ENCODE measurements around the gene TRIB2.

TRIB2 gene

GRCh38 chr2:12773586-12774394 lies 57.1 kb downstream of the TRIB2 start:
- DNase-seq (ENCODE audit: low read depth in 1 of 2, low spot score in 1 of 2), result no peak

DNA sequence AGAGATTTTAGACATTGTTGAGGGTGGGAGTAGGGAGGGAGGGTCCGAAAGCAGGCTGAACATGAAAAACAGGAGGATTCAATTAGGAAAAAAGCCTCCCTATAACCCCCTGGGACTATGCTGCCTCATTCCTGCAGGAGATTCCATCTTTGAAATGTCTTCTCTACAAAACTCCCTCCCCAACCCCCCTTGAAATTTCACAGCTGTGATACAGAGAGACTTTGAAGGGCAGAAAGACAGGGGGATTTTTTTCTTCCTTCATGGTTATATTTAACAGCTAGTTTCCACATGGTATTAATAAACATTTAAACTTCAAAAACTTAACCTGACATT lies 57.6 kb downstream of the TRIB2 start:
- DNase-seq (ENCODE audit: low read depth in 1 of 2, low spot score in 1 of 2), result no peak

- DNase-seq (ENCODE audit: low read depth in 1 of 2, low spot score in 1 of 2), result no peak
Observed at GRCh38 chr2:12776521-12776961, 59.8 kb downstream of the TRIB2 start.

DNA sequence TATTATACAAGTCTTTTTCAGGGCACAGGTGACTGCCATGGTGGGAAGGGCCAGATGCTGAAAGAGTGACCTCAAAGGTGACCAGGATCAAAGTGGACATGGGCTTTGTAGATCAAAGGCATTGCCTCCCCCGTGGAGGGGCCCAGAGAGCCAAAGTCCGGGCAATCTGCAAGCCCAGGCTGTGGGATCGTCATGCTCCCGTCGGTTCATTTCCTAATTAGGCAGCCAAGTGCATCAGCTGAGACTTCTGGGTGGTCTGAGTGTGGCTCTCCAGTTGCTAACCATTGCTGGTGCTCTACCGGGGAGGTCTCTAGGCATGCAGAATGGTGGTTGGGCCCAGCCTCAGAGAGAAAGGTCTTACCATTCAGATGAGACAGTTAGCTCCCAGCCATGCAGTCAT lies 61.6 kb downstream of the TRIB2 start:
- DNase-seq (ENCODE audit: low read depth in 1 of 2, low spot score in 1 of 2), result no peak

DNA sequence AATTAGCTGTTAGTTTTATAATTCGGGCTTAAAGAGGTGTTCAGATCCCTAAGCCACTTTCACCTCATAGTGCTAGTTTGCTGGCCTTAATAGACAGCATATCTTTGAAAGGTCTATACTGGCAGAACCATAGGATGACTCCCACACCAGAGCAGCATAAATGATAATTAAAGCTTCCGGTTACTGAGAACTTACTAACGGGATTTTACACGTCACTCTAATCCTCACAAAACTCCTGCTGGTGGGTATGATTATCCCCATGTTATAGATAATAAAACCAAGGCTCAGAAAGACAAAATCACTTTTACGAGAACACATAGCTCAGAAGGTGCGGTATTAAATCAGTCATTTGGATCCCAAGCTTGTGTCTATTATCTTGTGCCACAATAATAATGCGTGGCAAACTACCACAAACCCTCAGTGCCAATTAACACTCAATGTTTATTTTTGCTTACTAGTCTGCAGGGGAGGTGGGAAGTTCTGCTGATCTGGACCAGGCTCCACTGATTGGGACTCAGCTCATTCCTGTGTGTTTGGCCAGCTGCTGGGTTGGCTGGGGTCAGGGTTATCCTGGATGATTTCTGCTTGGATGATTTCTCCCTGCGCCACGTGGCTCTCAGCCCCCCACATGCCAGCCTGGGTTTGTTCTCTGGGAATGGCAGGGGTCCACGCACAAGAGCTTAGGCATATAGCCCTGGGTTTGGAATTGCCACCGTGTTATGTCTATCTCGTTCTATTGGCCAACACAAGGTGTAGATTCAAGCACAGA lies 62.3 kb downstream of the TRIB2 start:
- no peak for DNase-seq (ENCODE audit: low read depth in 1 of 2, low spot score in 1 of 2)

- DNase-seq (ENCODE audit: low read depth in 1 of 2, low spot score in 1 of 2), result no peak
Observed at GRCh38 chr2:12781329-12781728, 64.6 kb downstream of the TRIB2 start.

DNA sequence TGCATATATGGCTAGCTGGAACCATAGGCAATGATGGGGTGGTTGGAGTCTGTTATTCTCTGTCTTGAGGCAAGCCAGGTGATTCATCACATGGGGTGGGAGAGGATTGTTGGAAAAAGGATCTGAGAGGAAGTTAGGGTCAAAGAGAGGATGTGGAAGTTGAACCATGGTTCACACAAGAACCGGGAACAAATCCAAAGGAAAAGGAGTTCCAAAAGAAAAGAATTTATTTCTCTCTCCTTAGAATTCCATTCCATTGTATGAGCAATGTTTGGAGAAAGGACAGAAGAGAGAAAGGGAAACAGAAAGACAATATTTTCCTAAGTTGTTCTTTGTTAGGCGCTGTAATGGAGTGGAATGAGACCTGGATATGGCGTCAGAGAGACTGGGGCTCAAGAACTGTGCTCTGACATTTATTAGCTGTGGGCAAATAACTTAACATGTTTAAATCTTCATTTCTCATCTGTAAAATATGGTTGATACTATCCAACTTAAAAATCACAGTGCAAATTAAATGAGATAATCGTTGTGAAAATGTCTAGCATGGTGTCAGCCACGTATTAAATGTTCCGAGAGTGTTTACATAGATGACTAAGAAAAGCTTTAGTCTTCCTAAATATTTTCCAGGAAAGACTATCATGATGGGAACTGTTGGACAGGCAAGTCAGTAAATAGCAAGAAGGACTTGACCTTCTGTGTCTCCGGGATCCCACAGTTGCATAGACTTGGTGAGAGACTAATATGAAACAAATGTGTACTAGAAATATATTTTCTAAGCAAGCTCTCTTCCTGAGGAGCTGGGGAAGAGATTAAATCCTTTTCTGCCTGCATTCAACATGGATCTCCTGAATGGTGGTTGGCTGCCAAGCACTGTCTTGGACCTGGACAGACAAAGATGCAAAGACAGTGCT lies 71.4 kb downstream of the TRIB2 start:
- no peak for DNase-seq (ENCODE audit: low read depth in 1 of 2, low spot score in 1 of 2)

GRCh38 chr2:12791906-12792305 lies 75.2 kb downstream of the TRIB2 start:
- DNase-seq (ENCODE audit: low read depth in 1 of 2, low spot score in 1 of 2), result no peak
